Kidney (tissue), 14 donors: ENCODE data around the gene ANO7. TPM values are rescaled to one million over a fixed set of nuclear protein-coding genes. Genes with fewer than 3 reads are reported as not detected.

Source experiments
- DNase-seq, 5 donors: peaks; one replicate each; pipeline ENCODE4 v3.0.0-alpha.2; 2013 to 2020
- FAIRE-seq: peaks from 2 replicates; lab custom pipeline; 2012; peaks lifted over from hg19 to GRCh38; lab: Jason Lieb, UNC
- H3K27ac ChIP-seq, 2 donors: one replicate each; pipeline ENCODE4 v1.7.0; 2013; ENCODE audit warnings: low read depth in 2 of 2, low read length in 2 of 2, inconsistent platforms in 1 of 2
- H3K27me3 ChIP-seq: one replicate; pipeline ENCODE4 v1.7.1; 2013; ENCODE audit warnings: low read length, inconsistent platforms; ENCODE audit not compliant: control insufficient read depth, insufficient read depth
- H3K36me3 ChIP-seq, 3 donors: one replicate each; pipeline versions ENCODE4 v1.7.0 to v1.7.1; 2013; ENCODE audit warnings: low read length in 3 of 3, control low read depth in 1 of 3, inconsistent platforms in 1 of 3; ENCODE audit not compliant: insufficient read depth in 3 of 3, control insufficient read depth in 2 of 3
- H3K4me1 ChIP-seq, 3 donors: one replicate each; pipeline versions ENCODE4 v1.7.0 to v1.7.1; 2013; ENCODE audit warnings: low read length in 3 of 3, inconsistent platforms in 1 of 3, low read depth in 1 of 3; ENCODE audit not compliant: control insufficient read depth in 2 of 3, insufficient read depth in 2 of 3
- H3K4me3 ChIP-seq, 3 donors: one replicate each; pipeline versions ENCODE4 v1.7.0 to v1.8.1; 2013; ENCODE audit warnings: low read length in 3 of 3, control low read depth in 1 of 3, inconsistent platforms in 1 of 3
- H3K9ac ChIP-seq, 3 donors: one replicate each; pipeline versions ENCODE4 v1.7.0 to v1.7.1; 2013; ENCODE audit warnings: low read length in 3 of 3, control low read depth in 1 of 3, inconsistent platforms in 1 of 3
- H3K9me3 ChIP-seq, 3 donors: one replicate each; pipeline versions ENCODE4 v1.7.0 to v1.7.1; 2013; ENCODE audit warnings: low read length in 3 of 3, control low read depth in 1 of 3, inconsistent platforms in 1 of 3; ENCODE audit not compliant: control insufficient read depth in 2 of 3, insufficient read depth in 1 of 3
- intact Hi-C: fragments of 100-400 bp; cut with DNase I; formaldehyde crosslinking; loops from one replicate; pipeline ENCODE4 v1.11.1; 2022
- polyA plus RNA-seq: library from polyadenylated mRNA; stranded (reverse); fragments of 350-450 nt; fragmentation: Illumina TruSeq; extraction: RNeasy Lipid Tissue Mini Kit (QIAGEN cat#74804); gene quantifications from one replicate; pipeline ENCODE4 v1.2.3, GENCODE V29; 2014; ENCODE audit warnings: low read depth, low replicate concordance; ENCODE audit not compliant: insufficient read depth
- total RNA-seq: library from RNA; stranded (reverse); fragmentation: NEBNext Ultra II Directional; extraction: Animal tissue kit (Norgen Biotek cat#: 25700); gene quantifications from one replicate; pipeline ENCODE4 v1.2.1, GENCODE V29; 2021
- TF ChIP-seq, protein P1 (sequence below): IDR thresholded peaks from 3 replicates; pipeline ENCODE4 v1.5.1; 2012; ENCODE audit warnings: mild to moderate bottlenecking, moderate library complexity, borderline replicate concordance; ENCODE audit not compliant: insufficient read depth; ENCODE audit errors: extremely low read depth
- donor health status: control.
- donor health status: control.
- donor health status: control.
- donor health status: control.
- donor health status: control.
- donor health status: DM: yes; HTN: yes; CAD: no.
- donor health status: Normal renal cell carcinoma (clear cell type).

ANO7 gene
- total and polyA plus RNA-seq, 2 donors from 2014 or later = 1.1 to 1.9 TPM

DNA sequence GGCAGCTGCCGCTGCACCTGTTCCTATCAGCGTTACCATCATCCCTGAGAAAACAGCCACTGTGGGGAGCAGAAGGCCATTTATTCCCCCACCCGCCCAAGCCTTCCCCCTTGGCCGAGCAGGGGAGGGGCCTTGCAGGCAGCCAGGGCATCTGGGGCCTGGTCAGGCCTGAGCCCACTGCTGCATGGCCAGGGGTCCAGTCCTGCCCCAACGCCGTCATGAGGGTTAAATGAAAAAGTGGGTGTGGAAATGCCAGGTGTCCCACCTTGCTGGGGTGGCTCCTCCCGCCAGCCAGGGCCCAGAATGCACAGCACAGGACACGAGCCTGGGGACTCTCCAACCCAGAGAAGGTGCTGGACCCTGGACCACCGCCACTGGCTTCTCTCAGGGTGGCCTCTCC lies 14.2 kb downstream of the ANO7 start:
- Histone ChIP-seq H3K9me3 (no peaks in the 10 kb centered on the region), H3K27me3 (no peaks in the 10 kb centered on the region), H3K27ac (no peak overlapping the region), H3K36me3 (no peaks in the 10 kb centered on the region), H3K9ac (no peak overlapping the region), H3K4me1 (no peaks in the 10 kb centered on the region), H3K4me3 (no peak overlapping the region)
- no peak for FAIRE-seq
- TF ChIP-seq, protein P1, sequence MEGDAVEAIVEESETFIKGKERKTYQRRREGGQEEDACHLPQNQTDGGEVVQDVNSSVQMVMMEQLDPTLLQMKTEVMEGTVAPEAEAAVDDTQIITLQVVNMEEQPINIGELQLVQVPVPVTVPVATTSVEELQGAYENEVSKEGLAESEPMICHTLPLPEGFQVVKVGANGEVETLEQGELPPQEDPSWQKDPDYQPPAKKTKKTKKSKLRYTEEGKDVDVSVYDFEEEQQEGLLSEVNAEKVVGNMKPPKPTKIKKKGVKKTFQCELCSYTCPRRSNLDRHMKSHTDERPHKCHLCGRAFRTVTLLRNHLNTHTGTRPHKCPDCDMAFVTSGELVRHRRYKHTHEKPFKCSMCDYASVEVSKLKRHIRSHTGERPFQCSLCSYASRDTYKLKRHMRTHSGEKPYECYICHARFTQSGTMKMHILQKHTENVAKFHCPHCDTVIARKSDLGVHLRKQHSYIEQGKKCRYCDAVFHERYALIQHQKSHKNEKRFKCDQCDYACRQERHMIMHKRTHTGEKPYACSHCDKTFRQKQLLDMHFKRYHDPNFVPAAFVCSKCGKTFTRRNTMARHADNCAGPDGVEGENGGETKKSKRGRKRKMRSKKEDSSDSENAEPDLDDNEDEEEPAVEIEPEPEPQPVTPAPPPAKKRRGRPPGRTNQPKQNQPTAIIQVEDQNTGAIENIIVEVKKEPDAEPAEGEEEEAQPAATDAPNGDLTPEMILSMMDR = no peak
- intact Hi-C loops = no loop called here
- no peak for DNase-seq

DNA sequence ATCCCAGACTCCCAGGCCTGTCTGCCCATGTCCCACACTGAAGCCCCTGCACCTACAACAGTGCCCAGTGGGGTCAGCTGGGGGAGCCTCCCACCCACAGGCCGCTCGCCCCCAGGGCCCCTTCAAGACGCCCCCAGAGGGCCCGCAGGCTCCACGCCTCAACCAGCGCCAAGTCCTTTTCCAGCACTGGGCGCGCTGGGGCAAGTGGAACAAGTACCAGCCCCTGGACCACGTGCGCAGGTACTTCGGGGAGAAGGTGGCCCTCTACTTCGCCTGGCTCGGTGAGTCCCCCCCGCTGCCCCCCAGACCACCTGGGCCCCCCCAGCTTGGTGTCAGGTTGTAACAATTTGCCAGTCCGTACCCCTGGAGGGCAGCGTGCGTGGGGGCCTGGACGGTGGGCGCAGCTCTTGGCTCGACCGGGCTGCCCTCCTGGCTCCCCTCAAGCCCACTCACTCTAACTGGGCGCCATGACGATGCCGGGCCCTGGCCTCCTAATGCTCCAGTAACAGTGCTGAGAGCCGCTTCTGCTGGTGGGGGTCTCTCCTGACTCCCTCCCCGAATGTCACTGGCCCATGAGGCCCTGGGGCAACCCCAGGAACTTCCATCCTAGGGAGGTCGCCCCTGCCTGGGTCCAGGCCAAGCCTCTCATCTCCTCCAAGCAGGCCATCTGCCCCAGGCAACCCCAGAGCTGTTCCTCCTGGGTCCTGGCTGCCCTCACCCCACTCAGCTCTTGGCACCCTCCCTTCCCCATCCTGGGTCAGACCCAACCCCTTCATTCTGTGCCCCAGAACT lies 14.9 kb downstream of the ANO7 start:
- Histone ChIP-seq H3K4me3 (no peak overlapping the region), H3K36me3 (no peaks in the 10 kb centered on the region), H3K27ac (no peak overlapping the region), H3K27me3 (no peaks in the 10 kb centered on the region), H3K9ac (no peak overlapping the region), H3K9me3 (no peaks in the 10 kb centered on the region), H3K4me1 (no peaks in the 10 kb centered on the region)
- TF ChIP-seq, protein P1 = no peak
- DNase-seq = no peak
- intact Hi-C loops = no loop called here
- FAIRE-seq = no peak

DNA sequence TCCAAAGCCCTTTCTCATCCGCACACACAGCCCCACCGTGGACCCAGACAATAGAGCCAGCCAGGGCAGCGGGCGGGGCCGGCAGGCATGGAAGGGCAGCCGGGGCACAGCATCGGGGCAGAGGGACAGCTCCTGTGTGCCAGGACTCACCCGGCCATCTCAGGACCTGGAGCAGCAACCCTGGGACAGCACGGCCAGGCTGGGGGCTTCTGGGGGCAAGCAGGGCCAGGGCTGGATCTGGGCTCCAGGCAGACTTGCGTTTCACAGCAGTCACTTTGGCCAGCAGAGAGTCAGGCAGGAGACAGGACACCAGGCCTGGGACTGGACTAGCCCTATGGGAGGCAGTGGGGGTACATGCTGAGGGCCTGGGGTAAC lies 15.5 kb downstream of the ANO7 start:
- intact Hi-C loops = no loop called here
- no peaks in the 10 kb centered on the region for H3K36me3 ChIP-seq
- H3K27ac ChIP-seq = no peak overlapping the region
- no peak overlapping the region for H3K9ac ChIP-seq
- no peak for FAIRE-seq
- no peaks in the 10 kb centered on the region for H3K4me1 ChIP-seq
- no peaks in the 10 kb centered on the region for H3K27me3 ChIP-seq
- no peak overlapping the region for H3K4me3 ChIP-seq
- TF ChIP-seq, protein P1 = no peak
- DNase-seq = no peak
- H3K9me3 ChIP-seq = no peaks in the 10 kb centered on the region
